GM21529 (cell line): ENCODE results near the gene KCNK3.
"Not testable (repeated sequence)": the region's sequence is repeated elsewhere in the genome, so short reads cannot be mapped to it uniquely, and the experiment has no call there.

Experiments
- ATAC-seq: cut with Tn5 transposase; IDR thresholded peaks from one replicate; pipeline ENCODE4 v1.9.1; 2021; ENCODE audit not compliant: unreplicated experiment

The KCNK3 gene

GRCh38 chr2:26727641-26728561 is 35.4 kb downstream of the KCNK3 start:
- no peak for ATAC-seq

DNA sequence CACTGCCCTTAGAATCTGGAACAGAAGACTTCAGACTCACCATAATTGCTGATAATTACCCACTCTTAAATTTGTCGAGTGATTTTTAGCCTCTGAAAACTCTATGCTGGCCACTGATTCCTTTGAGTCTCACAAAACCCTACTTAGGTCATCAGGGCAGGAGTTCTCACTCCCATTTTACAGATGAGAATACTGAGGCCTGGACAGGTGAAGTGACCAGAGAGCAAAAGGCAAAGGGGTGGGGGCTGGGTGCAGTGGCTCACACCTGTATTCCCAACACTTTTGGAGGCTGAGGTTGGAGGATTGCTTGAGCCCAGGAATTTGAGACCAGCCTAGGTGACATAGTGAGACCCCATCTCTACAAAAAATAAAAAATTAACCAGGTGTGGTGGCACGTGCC is 36.8 kb downstream of the KCNK3 start:
- ATAC-seq: no peak

DNA sequence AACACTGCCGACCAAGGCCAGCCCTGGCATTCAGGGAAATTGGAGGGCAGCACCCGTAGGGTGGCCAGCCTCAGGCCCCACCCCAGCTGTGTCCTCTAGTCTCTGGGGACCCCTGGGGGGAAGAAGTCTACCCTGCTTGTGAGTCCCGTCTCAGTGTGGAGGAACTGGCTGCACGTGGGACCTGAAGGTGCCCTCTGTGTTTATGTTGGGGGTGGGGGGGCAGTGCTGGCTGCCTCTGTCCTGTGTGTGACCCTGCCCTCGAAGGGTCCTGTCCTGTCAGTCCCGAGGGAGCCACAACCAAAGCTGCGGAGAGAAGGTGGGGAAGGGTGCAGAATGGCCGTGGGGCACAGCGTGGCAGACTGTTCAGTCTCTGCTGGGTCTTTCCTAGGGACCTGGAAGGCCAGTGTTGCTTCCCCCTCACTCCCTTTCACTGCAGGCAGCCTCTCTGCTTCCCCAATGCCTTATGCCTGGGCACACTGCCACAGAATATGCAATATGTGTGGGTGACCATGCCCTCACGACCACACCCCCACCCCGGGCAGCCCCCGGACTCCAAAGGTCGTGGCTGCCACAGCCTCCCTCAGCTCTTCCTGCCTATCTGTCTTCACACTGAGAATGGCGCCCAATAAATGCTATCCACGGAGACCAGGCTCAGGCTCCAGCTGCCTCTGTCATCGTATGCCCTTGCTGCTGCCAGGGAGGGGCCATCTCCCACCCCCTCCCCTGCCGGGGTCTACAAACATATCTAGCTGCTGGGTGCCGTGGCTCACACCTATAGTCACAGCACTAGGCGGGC is 38.2 kb downstream of the KCNK3 start:
- no peak for ATAC-seq

DNA sequence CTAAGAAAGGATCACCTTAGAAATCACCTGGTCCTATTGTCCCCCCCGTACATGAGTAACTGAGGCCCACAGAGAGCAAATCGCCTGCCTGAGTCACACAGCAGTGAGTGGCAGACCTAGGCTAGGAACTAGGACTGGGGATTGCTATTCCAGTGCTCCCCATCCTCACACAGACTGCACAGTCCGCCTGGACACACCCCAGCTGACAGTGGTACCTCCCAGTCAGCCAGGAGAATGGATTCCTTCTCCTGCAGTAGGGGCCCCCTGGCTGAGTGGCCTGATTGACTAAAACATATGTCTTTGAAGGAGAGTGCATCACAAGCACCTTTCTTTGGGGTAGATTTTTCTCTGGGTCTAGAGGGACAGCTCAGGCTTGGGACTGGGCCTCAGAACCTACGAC is 39.2 kb downstream of the KCNK3 start:
- ATAC-seq: no peak

DNA sequence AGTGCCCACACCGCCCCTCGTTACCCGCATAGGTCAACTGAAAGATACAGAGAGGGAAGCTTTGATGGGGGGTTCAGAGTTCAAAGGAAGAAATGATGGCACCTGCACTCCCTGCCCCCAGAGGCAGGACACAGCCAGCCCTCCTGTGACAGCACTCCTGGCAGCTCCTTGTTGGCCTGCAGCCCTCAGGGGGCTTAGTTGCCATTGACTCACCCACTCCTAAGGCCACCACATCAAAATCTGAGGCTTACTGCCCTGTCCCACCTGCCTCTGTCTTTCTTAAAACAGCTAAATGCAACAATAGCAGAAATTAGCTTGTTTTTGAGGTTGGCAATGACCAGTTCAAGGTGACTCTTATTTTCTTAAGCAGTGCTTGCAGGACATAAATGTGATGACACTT is 39.9 kb downstream of the KCNK3 start:
- no peak for ATAC-seq

DNA sequence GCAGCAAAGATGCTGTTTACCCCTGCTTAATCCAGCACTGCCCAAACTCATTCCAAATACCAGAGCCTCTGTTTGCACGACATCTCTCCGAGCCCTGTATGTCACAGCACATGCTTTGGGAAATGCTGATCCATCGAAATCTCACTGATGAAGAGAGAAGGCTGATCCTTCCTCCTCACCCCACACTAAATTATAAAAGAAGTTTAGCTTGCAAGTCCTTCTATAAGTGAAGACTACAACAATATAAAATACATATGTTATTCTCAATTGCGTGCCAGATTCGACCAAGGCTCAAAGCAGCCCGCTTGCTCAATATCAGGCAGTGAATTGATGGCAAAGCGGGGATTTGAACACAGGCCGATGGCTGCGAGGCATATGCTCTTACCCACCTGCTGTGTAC is 40.9 kb downstream of the KCNK3 start:
- ATAC-seq: no peak

- no peak for ATAC-seq
Measured at GRCh38 chr2:26735097-26735496, 42.6 kb downstream of the KCNK3 start.

- ATAC-seq: no peak
Measured at GRCh38 chr2:26735883-26736588, 43.5 kb downstream of the KCNK3 start.

DNA sequence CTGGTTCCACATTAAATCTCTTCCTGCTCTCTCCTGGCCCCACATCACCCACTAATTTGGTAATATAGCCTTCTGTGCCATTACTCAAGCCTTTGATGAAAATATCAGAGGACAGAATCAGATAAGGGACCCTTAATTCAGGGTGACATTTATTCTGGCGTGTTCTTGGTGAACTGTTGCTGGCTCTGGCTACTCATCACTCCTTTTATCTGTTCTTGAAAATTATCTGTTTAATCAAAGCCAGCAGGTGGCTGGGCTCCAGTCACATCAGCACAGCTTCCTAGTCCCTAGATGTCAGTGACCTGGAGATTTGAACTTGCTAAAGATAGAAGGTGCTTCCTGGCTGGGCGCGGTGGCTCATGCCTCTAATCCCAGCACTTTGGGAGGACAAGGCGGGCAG is 44.7 kb downstream of the KCNK3 start:
- no peak for ATAC-seq

GRCh38 chr2:26738481-26738880 is 46.0 kb downstream of the KCNK3 start:
- no peak for ATAC-seq

- ATAC-seq: no peak
Measured at GRCh38 chr2:26739514-26739913, 47.0 kb downstream of the KCNK3 start.

DNA sequence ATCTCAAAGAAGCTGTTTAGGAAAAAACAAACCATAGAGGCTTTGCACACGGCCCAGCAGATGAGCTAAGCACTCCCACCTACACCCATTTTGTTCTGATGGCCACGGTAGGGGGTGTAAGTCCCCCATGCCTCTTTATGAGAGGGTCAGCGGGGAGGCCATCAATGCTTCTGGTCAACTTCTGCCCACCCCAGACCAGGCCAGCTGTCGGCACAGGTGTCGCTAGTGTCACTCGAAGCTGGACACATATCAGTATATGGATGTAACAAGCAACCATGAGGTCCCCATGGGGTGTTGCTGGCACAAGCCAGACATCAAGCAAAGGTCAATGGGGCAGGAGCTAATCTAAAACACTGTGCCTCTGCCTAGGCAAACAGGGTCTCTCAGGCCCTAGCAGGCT is 47.8 kb downstream of the KCNK3 start:
- ATAC-seq: no peak

DNA sequence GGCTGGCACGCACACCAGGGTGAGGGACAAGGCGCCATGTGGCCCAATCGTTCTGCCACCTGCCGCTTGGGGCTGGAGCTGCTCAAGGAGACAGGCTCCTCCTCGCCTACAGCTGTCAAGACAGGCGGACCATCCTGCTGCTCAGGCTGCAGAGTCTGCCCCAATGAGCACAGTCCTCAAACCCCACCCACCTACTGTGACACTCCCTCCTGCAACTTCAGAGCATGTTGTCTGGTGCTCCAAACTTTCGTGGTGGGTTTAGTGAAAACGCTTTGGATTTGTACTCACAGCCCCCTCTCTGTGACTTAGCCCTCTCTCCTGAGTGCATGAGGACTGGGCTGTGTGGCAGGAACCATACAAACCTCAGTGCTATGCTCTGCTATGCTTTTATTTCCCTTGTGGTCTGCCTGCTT is 48.4 kb downstream of the KCNK3 start:
- no peak for ATAC-seq

- ATAC-seq: no peak
Measured at GRCh38 chr2:26742048-26742770, 49.7 kb downstream of the KCNK3 start.

DNA sequence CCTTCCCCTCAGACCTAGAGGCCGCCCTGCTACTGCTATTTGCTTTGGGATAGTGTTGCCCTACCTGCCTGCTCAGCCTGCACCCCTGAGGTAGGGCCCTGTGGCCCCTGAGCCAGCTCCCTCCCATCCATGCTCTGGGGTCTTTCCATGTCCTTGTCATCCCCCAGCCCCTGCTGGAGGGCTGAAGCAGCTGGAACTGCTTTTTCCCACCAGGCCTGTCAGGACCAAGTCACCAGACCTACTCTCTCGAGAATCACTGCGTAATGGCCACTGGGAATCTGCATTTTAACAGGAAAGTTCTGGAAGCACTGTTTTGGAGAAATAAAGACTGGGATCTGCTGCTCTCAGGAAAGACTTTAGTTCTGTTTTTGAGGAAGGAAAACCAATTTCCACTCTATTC is 51.3 kb downstream of the KCNK3 start:
- ATAC-seq: no peak

- ATAC-seq: no peak
Measured at GRCh38 chr2:26744953-26745352, 52.4 kb downstream of the KCNK3 start.

GRCh38 chr2:26745609-26746327 is 53.2 kb downstream of the KCNK3 start:
- ATAC-seq: no peak

- no peak for ATAC-seq
Measured at GRCh38 chr2:26746934-26747333, 54.4 kb downstream of the KCNK3 start.

DNA sequence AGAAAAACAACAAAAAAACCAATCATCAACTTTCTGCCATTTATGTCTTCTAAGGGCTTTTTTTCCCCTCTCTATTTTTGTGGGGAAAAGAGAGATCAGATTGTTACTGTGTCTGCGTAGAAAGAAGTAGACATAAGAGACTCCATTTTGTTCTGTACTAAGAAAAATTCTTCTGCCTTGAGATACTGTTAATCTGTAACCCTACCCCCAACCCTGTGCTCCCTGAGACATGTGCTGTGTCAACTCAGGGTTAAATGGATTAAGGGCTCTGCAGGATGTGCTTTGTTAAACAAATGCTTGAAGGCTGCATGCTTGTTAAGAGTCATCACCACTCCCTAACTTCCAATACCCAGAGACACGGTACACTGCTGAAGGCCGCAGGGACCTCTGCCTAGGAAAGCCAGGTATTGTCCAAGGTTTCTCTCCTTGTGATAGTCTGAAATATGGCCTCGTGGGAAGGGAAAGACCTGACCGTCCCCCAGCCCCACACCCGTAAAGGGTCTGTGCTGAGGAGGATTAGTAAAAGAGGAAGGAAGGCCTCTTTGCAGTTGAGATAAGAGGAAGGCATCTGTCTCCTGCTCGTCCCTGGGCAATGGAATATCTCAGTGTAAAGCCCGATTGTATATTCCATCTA is 57.4 kb downstream of the KCNK3 start:
- not testable (repeated sequence) for ATAC-seq

- not testable (repeated sequence) for ATAC-seq
Measured at GRCh38 chr2:26750467-26750866, 57.9 kb downstream of the KCNK3 start.
